ENCODE results near the gene RASSF7.

DNA sequence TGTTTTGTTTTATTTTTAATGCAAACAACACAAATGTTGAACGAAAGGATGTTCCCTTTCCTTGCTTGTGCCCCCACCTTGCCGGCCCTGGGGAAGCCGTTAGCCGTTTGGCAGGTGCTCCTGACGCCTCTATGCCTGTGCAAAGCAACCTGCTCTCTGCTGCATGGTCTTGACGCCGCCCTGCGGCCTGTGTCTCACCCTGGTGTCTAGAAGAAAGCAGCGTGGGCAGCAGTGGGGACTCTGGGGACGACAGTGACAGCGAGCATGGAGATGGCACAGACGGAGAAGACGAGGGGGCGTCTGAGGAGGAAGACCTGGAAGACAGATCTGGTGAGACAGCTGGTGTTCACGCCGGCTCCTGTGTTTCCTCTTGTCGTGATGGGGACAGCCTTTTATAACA, 21.0 kb downstream of the RASSF7 start:
- TF ChIP-seq EGR1 (IDR thresholded peaks at IDR 0.05; ENCODE audit: borderline replicate concordance in 1 of 2, low read depth in 2 of 2, low read length in 2 of 2) (no peak), POLR2A (IDR thresholded peaks at IDR 0.05; ENCODE audit: low read depth, low read length) (no peak), SMAD1 (IDR thresholded peaks at IDR 0.05; ENCODE audit: low read depth, partially characterized antibody) (no peak), JUND (IDR thresholded peaks at IDR 0.05; ENCODE audit: low read depth, low read length) (no peak), JUNB (IDR thresholded peaks at IDR 0.05) (no peak), STAT1 (conservative IDR thresholded peaks at IDR 0.05) (no peak), POLR2AphosphoS5 (IDR thresholded peaks at IDR 0.05; ENCODE audit: low read length) (no peak), RFX5 (IDR thresholded peaks at IDR 0.05; ENCODE audit: low read depth, low read length) (no peak), FOS (IDR thresholded peaks at IDR 0.05; ENCODE audit: borderline replicate concordance, extremely low read depth, insufficient read length) (no peak), CHD1 (IDR thresholded peaks at IDR 0.05; ENCODE audit: low read depth, low read length) (no peak), RELA (IDR thresholded peaks at IDR 0.05; ENCODE audit: borderline replicate concordance, partially characterized antibody) (no peak)
- TF ChIP-seq, protein P1, sequence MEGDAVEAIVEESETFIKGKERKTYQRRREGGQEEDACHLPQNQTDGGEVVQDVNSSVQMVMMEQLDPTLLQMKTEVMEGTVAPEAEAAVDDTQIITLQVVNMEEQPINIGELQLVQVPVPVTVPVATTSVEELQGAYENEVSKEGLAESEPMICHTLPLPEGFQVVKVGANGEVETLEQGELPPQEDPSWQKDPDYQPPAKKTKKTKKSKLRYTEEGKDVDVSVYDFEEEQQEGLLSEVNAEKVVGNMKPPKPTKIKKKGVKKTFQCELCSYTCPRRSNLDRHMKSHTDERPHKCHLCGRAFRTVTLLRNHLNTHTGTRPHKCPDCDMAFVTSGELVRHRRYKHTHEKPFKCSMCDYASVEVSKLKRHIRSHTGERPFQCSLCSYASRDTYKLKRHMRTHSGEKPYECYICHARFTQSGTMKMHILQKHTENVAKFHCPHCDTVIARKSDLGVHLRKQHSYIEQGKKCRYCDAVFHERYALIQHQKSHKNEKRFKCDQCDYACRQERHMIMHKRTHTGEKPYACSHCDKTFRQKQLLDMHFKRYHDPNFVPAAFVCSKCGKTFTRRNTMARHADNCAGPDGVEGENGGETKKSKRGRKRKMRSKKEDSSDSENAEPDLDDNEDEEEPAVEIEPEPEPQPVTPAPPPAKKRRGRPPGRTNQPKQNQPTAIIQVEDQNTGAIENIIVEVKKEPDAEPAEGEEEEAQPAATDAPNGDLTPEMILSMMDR (IDR thresholded peaks at IDR 0.05 in 2 of 3, conservative IDR thresholded peaks at IDR 0.05 in 1 of 3; ENCODE audit: control insufficient read depth in 2 of 3, extremely low read depth in 1 of 3, insufficient read depth in 1 of 3, low read depth in 3 of 3, low read length in 3 of 3) = no peak

All from GM12878 (cell line).